Astrocyte (in vitro differentiated cells and primary cell): ENCODE results near the gene DNAJB6. TPM values are rescaled to one million over a fixed set of nuclear protein-coding genes. Genes with fewer than 3 reads are reported as not detected.

Experiments
- DNase-seq: peaks from one replicate; pipeline ENCODE4 v3.0.0-alpha.2; 2010; ENCODE audit warnings: low read depth
- FAIRE-seq: peaks from 2 replicates; lab custom pipeline; 2011; peaks lifted over from hg19 to GRCh38; lab: Jason Lieb, UNC
- H2AFZ ChIP-seq: 2 replicates; pipeline ENCODE4 v1.6.0; 2012; ENCODE audit warnings: low read depth, low read length, inconsistent platforms
- H3K27ac ChIP-seq: 2 replicates; pipeline ENCODE4 v1.5.1; 2011; ENCODE audit warnings: low read depth, low read length, inconsistent platforms
- H3K27me3 ChIP-seq: 2 replicates; pipeline ENCODE4 v1.6.0; 2011; ENCODE audit warnings: low read length, inconsistent platforms; ENCODE audit not compliant: insufficient read depth
- H3K36me3 ChIP-seq: 2 replicates; pipeline ENCODE4 v1.5.1; 2011; ENCODE audit warnings: low read length, inconsistent platforms; ENCODE audit not compliant: insufficient read depth
- H3K4me1 ChIP-seq: 2 replicates; pipeline ENCODE4 v1.5.1; 2011; ENCODE audit warnings: low read length, inconsistent platforms; ENCODE audit not compliant: insufficient read depth
- H3K4me2 ChIP-seq: 2 replicates; pipeline ENCODE4 v1.6.0; 2012; ENCODE audit warnings: low read length, inconsistent platforms
- H3K4me3 ChIP-seq: 2 replicates; pipeline ENCODE4 v1.5.1; 2011; ENCODE audit warnings: low read depth, mild to moderate bottlenecking, low read length, inconsistent platforms; ENCODE audit not compliant: insufficient read depth
- H3K79me2 ChIP-seq: 2 replicates; pipeline ENCODE4 v1.6.0; 2012; ENCODE audit warnings: mild to moderate bottlenecking, low read length, inconsistent platforms; ENCODE audit not compliant: insufficient read depth
- H3K9ac ChIP-seq: 2 replicates; pipeline ENCODE4 v1.6.0; 2012; ENCODE audit warnings: mild to moderate bottlenecking, low read length, inconsistent platforms
- H3K9me3 ChIP-seq: 2 replicates; pipeline ENCODE4 v1.5.1; 2012; ENCODE audit warnings: low read depth, mild to moderate bottlenecking, low read length, inconsistent platforms; ENCODE audit not compliant: insufficient read depth
- H4K20me1 ChIP-seq: 2 replicates; pipeline ENCODE4 v1.6.0; 2012; ENCODE audit warnings: low read length, inconsistent platforms; ENCODE audit not compliant: insufficient read depth
- H3K27ac Mint-ChIP-seq: one replicate; pipeline ENCODE4 v1.8.0; 2021; ENCODE audit warnings: mild to moderate bottlenecking, mixed read lengths; ENCODE audit not compliant: unreplicated experiment
- H3K27me3 Mint-ChIP-seq: one replicate; pipeline ENCODE4 v1.8.0; 2021; ENCODE audit warnings: low read depth, mixed read lengths; ENCODE audit not compliant: unreplicated experiment
- H3K36me3 Mint-ChIP-seq: one replicate; pipeline ENCODE4 v1.8.0; 2021; ENCODE audit warnings: low read depth, mixed read lengths; ENCODE audit not compliant: unreplicated experiment
- H3K4me1 Mint-ChIP-seq: one replicate; pipeline ENCODE4 v1.8.0; 2021; ENCODE audit warnings: low read depth, mixed read lengths; ENCODE audit not compliant: unreplicated experiment
- H3K4me3 Mint-ChIP-seq: one replicate; pipeline ENCODE4 v1.8.0; 2021; ENCODE audit warnings: mild to moderate bottlenecking, moderate library complexity, mixed read lengths; ENCODE audit not compliant: unreplicated experiment
- H3K9me3 Mint-ChIP-seq: one replicate; pipeline ENCODE4 v1.8.0; 2021; ENCODE audit warnings: mild to moderate bottlenecking, mixed read lengths; ENCODE audit not compliant: unreplicated experiment
- CTCF ChIP-seq: IDR thresholded peaks from 2 replicates; pipeline ENCODE4 v1.5.1; 2011; ENCODE audit warnings: low read depth, mild to moderate bottlenecking, inconsistent platforms, low read length, moderate library complexity; ENCODE audit not compliant: insufficient read depth
- EZH2 ChIP-seq: IDR thresholded peaks from 2 replicates; pipeline ENCODE4 v1.6.1; 2012; ENCODE audit warnings: mild to moderate bottlenecking, low read length, inconsistent platforms; ENCODE audit not compliant: insufficient read depth
- total RNA-seq: library from RNA; stranded (reverse); gene quantifications from 2 replicates; pipeline ENCODE4 v1.2.1, GENCODE V29; 2021

DNAJB6 gene
- total RNA-seq, 1 donor from 2014 or later = 179 TPM

- no peak overlapping the region for H3K27ac Mint-ChIP-seq
- no peaks in the 10 kb centered on the region for H3K4me1 Mint-ChIP-seq
- Histone ChIP-seq H2AFZ (no peak overlapping the region), H3K9me3 (no peaks in the 10 kb centered on the region), H3K27ac (no peak overlapping the region), H3K4me2 (no peak overlapping the region), H3K9ac (no peak overlapping the region), H4K20me1 (no peaks in the 10 kb centered on the region), H3K4me3 (no peak overlapping the region), H3K4me1 (peaks cover 7% of the 10 kb centered on the region), H3K79me2 (no peaks in the 10 kb centered on the region), H3K27me3 (no peaks in the 10 kb centered on the region), H3K36me3 (no peaks in the 10 kb centered on the region)
- H3K9me3 Mint-ChIP-seq = no peaks in the 10 kb centered on the region
- H3K36me3 Mint-ChIP-seq = peaks cover 7% of the 10 kb centered on the region
- DNase-seq (no peak), FAIRE-seq (no peak)
- no peaks in the 10 kb centered on the region for H3K27me3 Mint-ChIP-seq
- TF ChIP-seq CTCF (no peak), EZH2 (no peak)
- H3K4me3 Mint-ChIP-seq = no peak overlapping the region
Observed at GRCh38 chr7:157428554-157428945, 91.7 kb downstream of the DNAJB6 start.

- H3K9ac ChIP-seq = no peak overlapping the region
- H3K4me2 ChIP-seq = no peak overlapping the region
- H3K9me3 ChIP-seq = no peaks in the 10 kb centered on the region
- no peak overlapping the region for H3K27ac ChIP-seq
- no peaks in the 10 kb centered on the region for H4K20me1 ChIP-seq
- Mint-ChIP-seq H3K9me3 (no peaks in the 10 kb centered on the region), H3K27me3 (no peaks in the 10 kb centered on the region), H3K36me3 (peaks cover 7% of the 10 kb centered on the region), H3K4me3 (no peak overlapping the region), H3K4me1 (no peaks in the 10 kb centered on the region), H3K27ac (no peak overlapping the region)
- FAIRE-seq (no peak), DNase-seq (no peak)
- TF ChIP-seq CTCF (no peak), EZH2 (no peak)
- H3K4me3 ChIP-seq = no peak overlapping the region
- H2AFZ ChIP-seq = no peak overlapping the region
- no peaks in the 10 kb centered on the region for H3K27me3 ChIP-seq
- H3K4me1 ChIP-seq = peaks cover 7% of the 10 kb centered on the region
- H3K79me2 ChIP-seq = no peaks in the 10 kb centered on the region
- no peaks in the 10 kb centered on the region for H3K36me3 ChIP-seq
Observed at GRCh38 chr7:157429001-157429679, 92.3 kb downstream of the DNAJB6 start.

GRCh38 chr7:157429680-157430224 is 92.9 kb downstream of the DNAJB6 start:
- Histone ChIP-seq H3K27me3 (no peaks in the 10 kb centered on the region), H3K4me3 (no peak overlapping the region), H2AFZ (no peak overlapping the region), H3K27ac (no peak overlapping the region), H3K4me1 (peaks cover 7% of the 10 kb centered on the region), H4K20me1 (no peaks in the 10 kb centered on the region), H3K9ac (no peak overlapping the region), H3K4me2 (no peak overlapping the region), H3K79me2 (no peaks in the 10 kb centered on the region), H3K36me3 (no peaks in the 10 kb centered on the region), H3K9me3 (no peaks in the 10 kb centered on the region)
- no peaks in the 10 kb centered on the region for H3K27me3 Mint-ChIP-seq
- no peak overlapping the region for H3K4me3 Mint-ChIP-seq
- H3K4me1 Mint-ChIP-seq = no peaks in the 10 kb centered on the region
- H3K36me3 Mint-ChIP-seq = peaks cover 7% of the 10 kb centered on the region
- H3K9me3 Mint-ChIP-seq = no peaks in the 10 kb centered on the region
- TF ChIP-seq CTCF (no peak), EZH2 (no peak)
- FAIRE-seq (no peak), DNase-seq (no peak)
- no peak overlapping the region for H3K27ac Mint-ChIP-seq
